ENCODE measurements around the gene MYLK. TPM values are rescaled to one million over a fixed set of nuclear protein-coding genes. Genes with fewer than 3 reads are reported as not detected.

Gene MYLK
- total RNA-seq, 2 donors from 2014 or later: 1,187 to 1,887 TPM

- DNase-seq (ENCODE audit: low spot score): no peak
- intact Hi-C loops (cut with DNase I): loop anchor here in 1 of 2 donors (5.0 kb wide), 1 partner anchor 47 kb away; no protein-coding TSS in a partner anchor
These were observed 234.0 kb downstream of the MYLK start for GRCh38 chr3:123650101-123650500.

GRCh38 chr3:123648696-123649405 lies 235.3 kb downstream of the MYLK start:
- intact Hi-C loops (cut with DNase I): loop anchor here in 1 of 2 donors (5.0 kb wide), 1 partner anchor 53 kb away; no protein-coding TSS in a partner anchor
- no peak for DNase-seq (ENCODE audit: low spot score)

GRCh38 chr3:123644358-123644757 lies 239.8 kb downstream of the MYLK start:
- intact Hi-C loops (cut with DNase I): no loop called here
- DNase-seq (ENCODE audit: low spot score): no peak

DNA sequence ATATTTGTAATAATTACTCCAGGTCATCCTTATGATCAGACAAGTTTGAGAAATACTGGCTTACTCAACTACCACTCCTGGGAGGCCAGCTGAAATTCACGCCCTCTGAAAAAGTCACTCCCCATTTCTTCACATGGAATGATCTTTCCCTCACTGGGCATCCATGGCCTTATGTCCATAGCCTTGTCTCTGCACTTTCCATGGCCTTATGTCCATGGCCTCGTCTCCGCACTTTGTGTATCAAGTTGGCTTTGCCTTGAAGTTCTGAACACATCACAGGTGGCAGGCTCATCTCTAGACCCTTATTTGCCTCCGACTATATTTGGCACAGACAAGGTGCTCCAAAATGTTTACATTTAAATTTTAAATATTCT lies 241.2 kb downstream of the MYLK start:
- no peak for DNase-seq (ENCODE audit: low spot score)
- intact Hi-C loops (cut with DNase I): no loop called here

DNA sequence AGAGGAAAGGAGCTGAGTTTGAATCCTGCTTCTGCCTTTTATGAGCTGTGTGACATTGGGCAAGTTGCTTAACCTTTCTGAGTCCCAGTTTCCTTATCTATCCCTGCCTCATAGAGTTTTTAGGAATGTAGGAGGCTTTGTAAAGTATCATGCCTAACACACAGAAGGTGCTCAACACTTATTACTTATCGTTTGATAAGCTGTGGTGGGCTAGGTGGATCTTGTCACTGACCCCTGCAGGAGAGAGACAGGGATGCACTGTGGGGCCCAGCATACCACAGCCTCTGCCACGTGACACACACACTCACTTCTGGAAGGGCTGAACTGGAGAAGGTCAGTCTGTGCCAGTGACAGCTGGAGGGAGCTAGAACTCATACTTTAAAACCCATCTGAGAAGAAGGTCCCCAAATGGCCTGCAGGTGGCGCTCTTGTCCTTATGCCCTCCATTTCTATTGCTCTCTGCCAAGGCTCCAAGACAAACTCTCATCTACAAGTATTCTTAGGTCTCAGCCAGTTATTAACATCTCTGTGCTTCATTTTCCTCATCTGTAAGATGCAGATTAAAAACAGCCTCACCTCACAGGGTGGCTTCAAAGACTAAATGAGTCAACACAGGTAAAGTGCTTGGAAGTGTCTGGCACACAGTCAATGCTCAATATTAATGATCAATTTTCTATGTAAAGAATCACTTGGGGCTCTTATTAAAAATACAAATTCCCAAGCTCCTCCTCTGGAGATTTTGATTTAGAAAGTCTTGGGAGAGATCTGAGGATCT lies 241.8 kb downstream of the MYLK start:
- intact Hi-C loops (cut with DNase I): no loop called here
- DNase-seq (ENCODE audit: low spot score): peak; percentile 91

DNA sequence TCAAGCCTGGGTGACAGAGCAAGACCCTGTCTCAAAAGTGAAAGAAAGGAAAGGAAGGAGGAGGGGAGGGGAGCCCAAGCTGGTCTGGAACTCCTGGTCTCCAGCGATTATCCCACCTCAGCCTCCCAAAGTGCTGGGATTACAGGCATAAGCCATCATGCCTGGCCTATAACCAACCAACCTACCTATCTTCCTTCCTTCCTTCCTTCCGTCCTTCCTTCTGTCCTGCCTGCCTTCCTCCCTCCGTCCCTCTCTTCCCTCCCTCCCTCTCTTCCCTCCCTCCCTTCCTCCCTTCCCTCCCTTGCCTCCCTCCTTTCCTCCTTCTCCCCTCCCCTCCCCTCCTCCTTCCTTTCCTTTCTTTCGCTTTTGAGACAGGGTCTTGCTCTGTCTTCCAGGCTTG lies 242.6 kb downstream of the MYLK start:
- intact Hi-C loops (cut with DNase I): no loop called here
- DNase-seq (ENCODE audit: low spot score): no peak

DNA sequence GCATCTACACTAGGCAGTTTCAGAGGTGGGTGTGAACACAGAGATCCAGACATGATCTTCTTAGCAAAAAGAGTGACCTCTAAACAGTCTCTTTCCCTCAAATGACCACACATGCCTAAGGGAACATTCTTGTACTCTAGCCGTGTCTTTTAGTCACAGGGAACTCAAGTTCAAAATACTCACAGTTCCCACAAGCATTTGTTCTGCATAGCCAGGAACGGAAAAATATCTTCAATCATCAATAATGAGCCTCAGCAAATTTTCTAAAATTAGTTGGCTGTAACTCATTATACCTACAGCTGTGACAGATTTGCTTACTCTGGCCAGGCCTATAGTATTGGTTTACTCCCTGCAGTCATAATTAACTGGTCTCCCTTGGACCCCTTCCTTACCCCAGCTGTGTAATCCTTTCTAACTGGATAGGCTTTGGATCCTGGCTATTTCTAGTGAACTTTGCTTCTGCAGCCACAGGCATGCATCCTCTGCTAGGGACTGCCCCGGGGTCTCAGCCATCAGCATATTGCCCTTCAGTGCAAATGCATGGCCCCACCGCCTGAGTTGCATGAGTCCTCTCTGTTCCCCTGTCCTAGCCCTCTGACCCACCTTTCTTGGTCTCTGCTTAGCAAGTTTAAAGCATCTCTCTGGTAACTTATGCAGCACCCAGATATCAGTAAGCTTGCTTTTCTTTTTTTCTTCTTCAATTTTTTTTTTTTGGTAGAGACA lies 243.2 kb downstream of the MYLK start:
- DNase-seq (ENCODE audit: low spot score): no peak

GRCh38 chr3:123640311-123640710 lies 243.8 kb downstream of the MYLK start:
- intact Hi-C loops (cut with DNase I): no loop called here
- no peak for DNase-seq (ENCODE audit: low spot score)

More for the DNA sequence above, 243.2 kb downstream of the MYLK start:
- intact Hi-C loops (cut with DNase I): no loop called here

GRCh38 chr3:123638936-123639689 lies 245.0 kb downstream of the MYLK start:
- DNase-seq (ENCODE audit: low spot score): no peak
- intact Hi-C loops (cut with DNase I): no loop called here

DNA sequence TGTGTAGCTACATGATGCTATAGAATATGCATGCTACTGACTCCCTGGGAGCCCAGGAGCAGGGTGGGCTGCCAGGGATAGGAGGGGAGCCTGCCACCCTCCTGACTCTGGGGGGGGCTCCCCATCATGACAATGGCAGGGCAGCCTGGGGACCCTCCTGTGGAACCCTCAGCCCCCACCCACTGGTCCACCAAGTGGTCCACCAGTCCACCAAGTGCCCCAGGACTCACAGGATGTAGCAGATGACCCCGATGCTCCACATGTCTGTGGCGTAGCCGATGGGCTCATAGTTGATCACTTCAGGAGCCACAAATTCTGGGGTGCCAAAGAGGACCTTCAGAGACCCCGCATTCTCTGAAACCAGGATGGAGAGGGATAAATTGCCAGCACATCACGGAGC lies 246.3 kb downstream of the MYLK start:
- intact Hi-C loops (cut with DNase I): no loop called here
- no peak for DNase-seq (ENCODE audit: low spot score)

DNA sequence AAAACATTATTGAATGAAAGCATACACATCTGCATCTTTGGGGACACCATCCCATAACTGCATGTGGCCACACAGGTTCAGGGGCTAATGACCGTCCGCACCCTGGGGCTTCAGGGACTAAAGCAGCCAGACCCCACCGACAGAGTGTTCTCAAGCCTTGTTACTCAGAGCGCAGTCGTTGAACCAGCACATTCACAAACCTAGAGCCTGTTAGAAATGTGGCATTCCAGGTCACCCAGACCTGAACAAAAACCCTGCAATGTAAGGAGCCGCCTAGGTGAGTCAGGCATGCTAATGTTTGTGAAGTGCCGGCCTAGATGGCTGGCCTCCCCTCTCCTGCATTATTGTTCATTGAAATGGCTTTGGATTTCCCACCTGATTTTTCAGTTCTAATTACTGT lies 247.0 kb downstream of the MYLK start:
- intact Hi-C loops (cut with DNase I): no loop called here
- DNase-seq (ENCODE audit: low spot score): no peak

- no peak for DNase-seq (ENCODE audit: low spot score)
- intact Hi-C loops (cut with DNase I): no loop called here
These were observed 247.7 kb downstream of the MYLK start for GRCh38 chr3:123636431-123636841.

- no peak for DNase-seq (ENCODE audit: low spot score)
- intact Hi-C loops (cut with DNase I): no loop called here
These were observed 248.4 kb downstream of the MYLK start for GRCh38 chr3:123635717-123636116.

- DNase-seq (ENCODE audit: low spot score): no peak
- intact Hi-C loops (cut with DNase I): no loop called here
These were observed 248.9 kb downstream of the MYLK start for GRCh38 chr3:123635217-123635616.

GRCh38 chr3:123634149-123635051 lies 249.7 kb downstream of the MYLK start:
- DNase-seq (ENCODE audit: low spot score): no peak
- intact Hi-C loops (cut with DNase I): no loop called here

DNA sequence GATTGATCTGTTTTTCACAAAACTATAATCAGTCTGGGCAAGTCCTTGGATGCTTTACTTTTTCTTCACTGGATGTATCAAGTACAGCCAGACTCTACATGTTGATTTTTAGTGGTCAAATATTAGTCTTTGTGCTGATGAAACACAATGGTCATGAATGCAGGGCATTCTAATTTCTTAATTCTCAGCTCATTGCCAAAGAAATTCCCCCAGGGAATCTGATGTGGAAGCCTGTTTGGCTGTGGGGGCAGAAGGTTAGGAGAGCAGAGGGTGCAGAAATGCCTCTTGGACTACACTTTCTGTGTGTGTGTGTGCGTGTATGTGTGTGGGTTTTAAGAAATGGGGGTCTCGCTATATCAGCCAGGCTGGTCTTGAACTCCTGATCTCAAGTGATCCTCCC lies 250.6 kb downstream of the MYLK start:
- intact Hi-C loops (cut with DNase I): no loop called here

GRCh38 chr3:123632161-123632655 lies 251.9 kb downstream of the MYLK start:
- no peak for DNase-seq (ENCODE audit: low spot score)
- intact Hi-C loops (cut with DNase I): no loop called here

More for the DNA sequence above, 250.6 kb downstream of the MYLK start:
- no peak for DNase-seq (ENCODE audit: low spot score)

- intact Hi-C loops (cut with DNase I): no loop called here
- DNase-seq (ENCODE audit: low spot score): no peak
These were observed 254.4 kb downstream of the MYLK start for GRCh38 chr3:123629747-123630047.
